Putamen (tissue), 1 donor: ENCODE measurements around the gene OR4F29.
"Not testable (repeated sequence)": the region's sequence is repeated elsewhere in the genome, so short reads cannot be mapped to it uniquely, and the experiment has no call there.

Experiments used
- DNase-seq: peaks from one replicate; pipeline ENCODE4 v3.0.0-alpha.2; 2016; ENCODE audit warnings: low spot score

OR4F29 gene

GRCh38 chr1:451578-451977 lies at the start of gene OR4F29:
TSS of gene OR4F29 (minus strand) at chr1:451678. CDS start at chr1:451678, 0 bp downstream.
- DNase-seq, result not testable (repeated sequence)
